ENCODE data around the gene FOXD1.
"Not testable (repeated sequence)": the region's sequence is repeated elsewhere in the genome, so short reads cannot be mapped to it uniquely, and the experiment has no call there.

Gene FOXD1

DNA sequence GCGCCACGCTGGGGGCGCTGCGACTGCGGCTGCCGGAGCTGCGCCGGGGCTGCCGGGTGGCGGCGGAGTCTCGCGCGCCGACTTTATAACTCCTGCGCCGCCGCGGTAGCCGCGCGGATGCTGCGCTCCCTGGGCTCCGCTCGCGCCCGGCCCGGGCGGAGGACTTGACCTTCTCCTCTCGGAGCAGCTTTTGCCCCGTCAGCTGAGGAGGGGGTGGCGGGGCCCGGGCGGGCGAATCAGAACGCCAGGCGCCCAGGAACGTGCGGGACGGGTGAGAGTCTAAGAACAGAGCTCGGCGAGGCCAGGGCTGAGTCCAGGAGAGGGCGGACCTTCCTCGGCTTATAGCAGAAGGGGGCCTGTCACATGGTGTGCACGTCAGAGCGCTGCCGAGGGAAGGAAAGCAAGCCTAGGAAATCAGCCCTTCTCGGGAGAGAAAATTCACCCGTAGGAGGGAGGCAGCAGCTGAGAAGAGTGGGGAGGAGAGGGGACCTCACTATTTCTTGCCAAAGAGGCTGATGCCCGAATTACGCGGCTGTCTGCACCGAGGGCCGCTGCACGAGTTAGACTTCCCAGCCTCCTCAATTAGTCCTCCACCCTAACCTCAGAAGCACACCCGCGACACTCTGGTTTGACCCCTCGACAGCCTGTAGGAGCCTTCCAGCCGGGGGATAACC is at the start of gene FOXD1:
FOXD1 (minus strand) TSS at position 315 of the 674 bp plus-strand sequence. CDS start 415 bp downstream, outside the sequence.
- DNase-seq = peak; percentile 28 to 40

DNA sequence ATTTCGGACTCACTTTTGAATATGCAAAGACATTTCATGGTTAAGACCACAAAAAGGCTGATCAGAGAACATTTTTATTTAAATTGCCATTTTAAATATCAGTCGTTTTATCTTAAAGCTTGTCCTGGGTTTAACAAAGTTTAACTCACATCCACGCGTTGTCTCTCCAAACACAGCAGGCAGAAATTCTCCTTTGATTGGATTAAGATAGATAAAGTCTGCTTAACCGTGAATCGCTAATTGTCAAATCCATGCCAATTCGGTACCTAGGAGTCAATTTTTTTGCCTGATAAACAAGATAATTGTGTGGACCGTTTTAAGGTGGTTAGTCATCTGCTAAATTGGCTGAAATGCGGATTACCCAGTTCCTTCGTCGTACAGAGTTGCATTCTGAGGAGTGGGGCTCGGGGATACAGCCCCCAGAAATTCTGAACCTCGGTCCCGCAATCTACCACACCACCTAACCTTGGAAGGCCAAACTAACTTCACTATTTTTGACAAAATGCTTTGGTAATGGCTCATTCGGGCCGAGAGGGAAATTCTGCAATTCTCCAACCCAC is 49.0 kb upstream of the FOXD1 start:
- DNase-seq = no peak

DNA sequence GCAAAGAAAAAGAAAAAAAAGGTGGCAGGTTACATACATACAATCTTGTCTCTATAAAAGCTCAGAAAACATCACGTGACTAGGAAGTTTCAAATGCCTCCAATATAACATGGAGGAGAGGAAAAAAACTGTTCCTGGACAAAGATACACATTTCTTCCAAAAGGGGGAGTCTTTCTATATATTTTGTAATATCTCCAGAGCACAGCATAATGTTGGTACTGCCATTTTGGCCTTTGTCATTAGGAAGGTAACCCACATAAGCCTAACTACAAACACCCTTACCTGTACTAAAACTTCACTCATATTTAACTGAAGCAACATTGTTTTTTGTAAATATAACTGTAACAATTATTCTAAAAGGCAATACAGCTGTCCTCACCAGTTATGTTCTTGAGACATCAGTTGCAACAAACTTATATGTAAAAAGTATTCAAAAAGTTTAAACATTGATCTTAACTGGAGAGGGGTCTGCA is 48.4 kb upstream of the FOXD1 start:
- peak; percentile 23 to 26 for DNase-seq

DNA sequence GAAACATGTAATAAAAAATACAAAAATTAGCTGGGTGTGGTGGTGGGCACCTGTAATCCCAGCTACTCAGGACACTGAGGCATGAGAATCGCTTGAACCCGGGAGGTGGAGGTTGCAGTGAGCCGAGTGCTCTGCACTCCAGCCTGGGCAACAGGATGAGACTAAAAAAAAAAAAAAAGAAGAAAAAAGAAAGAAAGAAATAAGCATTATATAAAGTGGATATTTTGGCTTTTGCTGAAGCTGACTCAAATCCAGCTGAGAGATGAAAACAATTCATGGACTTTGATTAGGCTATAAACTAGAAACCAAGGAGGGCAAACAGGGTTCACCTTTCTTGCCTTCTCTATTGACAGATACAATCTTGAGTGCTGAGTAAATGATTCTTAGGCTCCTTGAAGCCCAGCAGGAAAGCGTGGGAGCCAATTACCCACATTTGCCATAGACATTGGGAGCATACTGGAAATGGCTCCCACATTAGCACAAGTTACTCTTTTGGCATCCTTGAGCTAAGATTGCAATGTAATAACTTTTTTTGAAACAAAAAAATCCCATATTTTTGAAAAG is 47.3 kb upstream of the FOXD1 start:
- no peak for DNase-seq

DNA sequence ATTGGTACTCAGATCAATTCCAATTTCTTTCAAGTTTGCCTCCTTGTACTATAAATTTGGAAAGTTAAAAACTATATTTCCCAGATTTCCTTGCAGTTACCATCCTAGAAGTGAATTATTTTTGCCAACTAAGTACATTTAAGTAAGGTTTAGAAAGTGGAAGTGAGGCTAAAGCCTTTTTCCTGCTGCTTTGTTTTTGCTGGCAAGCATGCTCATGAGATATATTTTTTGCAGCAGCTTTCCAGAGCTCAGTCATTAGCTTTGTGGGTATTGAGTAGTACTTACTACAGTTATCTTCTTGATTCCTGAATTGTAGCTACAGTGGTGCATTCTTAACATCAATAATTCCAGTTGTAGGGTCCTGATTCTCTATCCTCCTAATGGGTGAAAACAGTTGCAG is 46.1 kb upstream of the FOXD1 start:
- DNase-seq = no peak

DNA sequence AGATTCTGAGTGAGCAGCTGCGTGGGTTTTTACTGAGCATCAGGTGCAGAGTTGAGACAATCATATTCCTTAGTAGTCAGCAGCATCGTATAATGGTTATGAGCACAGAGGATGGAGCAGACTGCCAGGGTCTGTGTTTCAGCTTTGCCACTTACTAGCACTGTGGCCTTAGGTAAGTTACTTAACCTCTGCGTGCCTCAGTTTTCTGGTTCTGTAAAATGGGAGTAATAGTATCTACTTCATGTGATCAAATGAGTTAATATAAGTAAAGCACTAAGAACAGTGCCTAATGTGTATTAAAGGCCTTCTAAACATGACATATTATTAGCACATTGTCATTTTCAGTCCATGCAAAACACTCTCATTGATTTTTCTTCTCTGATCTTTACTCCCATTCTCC is 44.8 kb upstream of the FOXD1 start:
- DNase-seq = no peak

DNA sequence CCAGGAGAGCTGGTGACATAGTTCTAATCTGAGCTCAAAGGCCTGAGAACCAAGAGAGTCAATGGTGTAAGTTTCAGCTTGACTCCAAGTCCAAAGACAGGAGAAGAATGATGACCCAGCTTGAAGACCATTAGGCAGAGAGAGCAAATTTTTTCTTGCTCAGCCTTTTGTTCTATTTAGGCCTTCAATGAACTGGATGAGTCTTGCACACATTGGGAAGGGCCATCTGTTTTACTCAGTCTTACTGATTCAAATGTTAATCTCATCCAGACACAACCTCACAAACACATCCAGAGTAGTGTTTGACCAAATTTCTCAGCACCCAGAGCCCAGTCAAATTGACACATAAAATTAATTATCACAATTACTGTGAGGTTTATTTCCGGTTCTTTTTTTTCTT is 42.6 kb upstream of the FOXD1 start:
- no peak for DNase-seq

DNA sequence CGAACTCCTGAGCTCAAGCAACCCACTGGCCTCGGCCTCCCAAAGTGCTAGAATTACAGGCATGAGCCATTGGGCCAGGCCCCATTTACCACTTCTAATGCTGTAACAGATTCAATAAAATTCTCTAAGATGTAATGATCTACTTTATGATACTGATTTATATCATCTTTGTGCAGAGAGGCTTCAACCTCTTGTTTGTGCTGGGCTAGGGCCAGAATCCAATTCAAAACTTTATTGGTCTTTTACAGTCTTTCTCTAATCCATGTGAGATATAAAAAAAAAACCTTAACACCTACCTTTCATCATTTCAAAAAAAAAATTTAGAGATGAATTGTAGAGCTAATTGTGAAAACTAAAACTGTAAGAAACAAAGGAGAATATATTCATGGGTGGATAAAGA is 41.5 kb upstream of the FOXD1 start:
- DNase-seq = no peak

DNA sequence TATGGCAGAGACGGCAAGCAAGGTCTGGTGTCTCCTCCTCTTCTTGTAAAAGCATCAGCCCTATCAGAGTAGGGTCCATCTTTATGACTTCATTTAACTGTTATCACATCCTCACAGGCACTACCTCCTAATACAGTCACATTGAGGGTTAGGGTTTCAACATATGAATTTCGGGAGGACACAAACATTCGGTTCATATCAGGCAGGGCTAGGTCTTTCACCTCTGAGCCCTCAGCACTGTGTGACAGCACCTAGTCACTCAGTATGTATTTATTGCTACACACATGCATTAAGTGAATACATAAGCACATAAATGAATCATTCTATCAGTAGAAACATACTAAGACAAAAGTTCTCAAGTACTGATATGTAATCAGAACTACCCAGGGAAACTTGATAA is 40.2 kb upstream of the FOXD1 start:
- DNase-seq = no peak

DNA sequence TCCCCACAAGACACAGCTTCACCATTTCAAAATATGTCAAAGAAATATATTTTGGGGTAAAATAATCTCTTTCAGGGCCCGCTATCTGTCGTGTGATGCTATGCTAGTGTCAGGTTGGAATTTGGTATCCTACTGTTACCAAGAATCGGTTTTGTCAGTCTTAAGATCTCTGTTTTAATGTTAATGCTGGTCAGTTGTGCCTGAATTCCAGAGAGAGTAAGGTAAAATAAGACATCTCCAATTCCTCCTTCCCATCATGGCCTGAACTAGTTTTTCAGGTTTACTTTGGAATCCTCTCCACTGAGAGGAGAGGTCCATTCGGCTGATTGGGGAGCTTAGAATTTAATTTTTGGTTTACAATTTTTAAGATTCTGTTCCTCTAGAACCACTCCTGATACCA is 39.2 kb upstream of the FOXD1 start:
- DNase-seq = no peak

DNA sequence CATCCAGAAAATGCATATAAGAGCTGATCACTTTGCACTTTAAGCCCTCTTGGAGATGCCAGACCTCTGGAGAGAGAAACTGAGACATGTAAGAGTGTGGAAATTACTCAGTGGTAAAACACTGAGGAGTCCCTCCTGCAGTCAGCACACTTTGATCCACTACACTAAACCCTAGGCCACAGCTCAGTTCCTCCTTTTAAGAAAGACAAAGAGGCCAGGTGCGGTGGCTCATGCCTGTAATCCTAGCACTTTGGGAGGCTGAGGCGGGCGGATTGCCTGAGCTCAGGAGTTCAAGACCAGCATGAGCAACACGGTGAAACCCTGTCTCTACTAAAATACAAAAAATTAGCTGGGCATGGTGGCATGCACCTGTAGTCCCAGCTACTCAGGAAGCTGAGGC is 38.7 kb upstream of the FOXD1 start:
- not testable (repeated sequence) for DNase-seq

DNA sequence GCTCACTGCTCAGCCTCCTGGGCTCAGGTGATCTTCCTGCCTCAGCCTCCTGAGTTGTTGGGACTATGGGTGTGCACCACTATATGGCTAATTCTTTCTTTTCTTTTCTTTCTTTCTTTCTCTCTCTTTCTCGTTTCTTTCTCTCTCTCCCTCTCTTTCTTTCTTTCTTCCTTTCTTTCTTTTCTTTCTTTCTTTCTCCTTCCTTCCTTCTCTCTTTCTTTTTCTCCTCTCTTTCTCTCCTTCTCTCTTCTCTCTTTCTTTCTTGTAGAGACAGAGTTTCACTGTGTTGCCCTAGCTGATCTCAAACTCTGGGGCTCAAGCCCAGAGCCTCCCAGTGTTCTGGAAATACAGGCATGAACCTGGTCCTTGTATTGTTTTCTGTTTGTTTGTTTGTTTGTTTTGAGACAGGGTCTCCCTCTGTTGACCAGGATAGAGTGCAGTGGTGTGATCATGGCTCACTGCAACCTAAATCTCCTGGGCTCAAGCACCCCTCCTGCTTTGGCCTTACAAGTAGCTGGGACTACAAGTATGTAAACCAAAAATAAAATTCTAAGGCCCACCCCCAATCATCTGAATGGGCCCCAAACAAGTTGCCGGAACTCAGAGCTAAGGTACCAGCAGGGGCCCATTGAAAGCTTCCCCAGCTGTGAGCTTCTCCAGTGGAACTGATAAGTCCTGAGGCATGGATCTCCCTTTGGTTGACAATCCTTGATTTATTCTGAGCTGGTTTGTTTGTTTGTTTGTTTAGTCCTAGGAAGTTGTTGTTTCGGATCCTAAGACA is 37.7 kb upstream of the FOXD1 start:
- DNase-seq = no peak

DNA sequence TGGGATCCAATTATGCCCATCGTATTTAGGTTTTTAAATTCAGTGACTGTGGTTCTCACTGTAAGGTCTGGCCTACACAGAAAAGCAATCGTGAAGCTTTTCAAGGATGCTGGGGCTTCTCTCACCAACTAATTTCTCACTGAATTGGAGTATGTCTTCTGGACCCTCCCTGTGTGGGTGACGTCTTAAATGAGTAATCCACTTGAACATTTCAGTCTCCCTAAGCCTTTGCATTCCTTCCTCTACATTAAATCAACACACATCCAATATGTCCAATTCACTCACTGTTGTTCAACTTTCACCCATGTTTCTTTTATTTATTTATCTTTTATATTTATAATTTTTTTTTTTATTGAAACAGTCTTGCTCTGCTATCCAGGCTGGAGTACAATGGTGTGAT is 37.1 kb upstream of the FOXD1 start:
- DNase-seq = no peak

DNA sequence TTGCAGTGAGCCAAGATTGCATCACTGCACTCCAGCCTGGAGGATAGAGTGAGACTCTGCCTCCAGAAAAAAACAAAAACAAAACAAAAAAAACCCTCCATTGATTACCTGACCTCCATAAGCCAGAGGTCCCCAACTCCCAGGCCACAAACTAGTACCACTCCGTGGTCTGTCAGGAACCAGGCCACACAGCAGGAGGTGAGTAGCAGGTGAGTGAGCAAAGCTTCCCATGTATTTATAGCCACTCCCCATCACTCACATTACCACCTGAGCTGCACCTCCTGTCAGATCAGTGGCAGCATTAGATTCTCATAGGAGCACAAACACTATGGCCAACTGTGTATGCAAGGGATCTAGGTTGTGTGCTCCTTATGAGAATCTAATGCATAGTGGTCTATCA is 35.9 kb upstream of the FOXD1 start:
- DNase-seq = no peak

DNA sequence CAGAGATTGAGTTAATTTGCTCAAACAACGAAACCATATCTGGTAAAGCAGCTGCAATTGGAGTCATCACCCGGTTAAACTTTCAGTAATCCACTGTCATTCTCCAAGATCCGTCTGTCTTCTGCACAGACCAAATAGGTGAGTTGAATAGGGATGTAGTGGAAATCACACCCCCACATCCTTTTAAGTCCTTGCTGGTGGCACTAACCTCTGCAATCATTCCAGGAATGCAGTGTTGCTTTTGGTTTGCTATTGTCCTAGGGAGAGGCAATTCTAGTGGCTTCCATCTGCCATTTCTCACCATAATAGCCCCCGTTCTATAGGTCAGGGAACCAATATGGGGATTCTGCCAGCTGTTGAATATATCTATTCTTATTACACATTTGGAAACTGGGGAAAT is 35.1 kb upstream of the FOXD1 start:
- no peak for DNase-seq

DNA sequence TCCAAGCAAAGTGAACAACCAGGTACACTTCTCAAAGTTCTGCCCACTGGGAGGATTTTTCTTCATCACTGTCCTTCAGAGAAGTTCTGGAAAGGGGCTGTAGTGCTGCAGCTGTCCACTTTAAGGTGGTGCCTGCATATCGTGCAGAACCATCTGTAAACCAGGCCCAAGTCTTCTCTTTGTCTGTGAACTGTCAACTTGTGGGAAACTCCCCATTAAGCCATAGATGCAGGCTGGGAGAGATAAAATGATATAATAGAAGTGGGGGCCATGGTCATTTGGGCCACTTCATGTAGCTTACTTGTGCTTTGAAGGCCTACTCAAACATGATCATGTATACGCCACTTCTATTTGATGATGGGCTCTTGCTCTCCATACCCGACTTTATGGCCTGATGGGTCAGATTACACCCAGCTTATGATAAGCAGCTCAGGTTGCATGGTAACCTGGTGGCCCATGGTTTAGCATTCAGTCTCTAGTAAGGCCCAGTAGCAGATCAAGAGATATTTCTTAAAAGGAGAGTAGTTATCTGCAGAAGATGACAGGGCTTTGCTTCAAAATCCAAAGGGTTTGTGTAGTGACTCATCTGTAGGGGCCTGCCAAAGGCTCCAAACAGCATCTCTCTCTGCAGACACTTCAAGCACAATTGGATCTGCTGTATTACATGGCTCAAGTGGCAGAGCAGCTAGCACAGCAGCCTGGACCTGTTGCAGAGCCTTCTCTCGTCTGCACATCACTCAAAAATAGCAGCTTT is 34.0 kb upstream of the FOXD1 start:
- no peak for DNase-seq

DNA sequence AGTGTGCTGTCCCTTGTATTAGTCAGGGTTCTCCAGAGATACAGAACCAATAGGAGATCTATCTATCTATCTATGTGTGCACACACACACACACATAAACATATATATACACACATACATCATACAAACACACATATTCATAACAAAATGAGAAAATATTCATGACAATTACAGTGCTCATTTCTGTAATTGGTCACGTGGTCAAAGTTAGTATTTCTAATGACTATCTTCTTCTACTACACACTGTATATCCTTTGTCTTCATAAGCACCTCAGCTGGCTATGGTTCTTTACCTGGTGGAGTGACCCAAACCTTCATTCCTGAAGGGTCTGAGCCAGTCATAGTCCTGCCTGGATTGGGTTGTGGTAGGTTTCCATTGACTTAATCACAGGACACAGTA is 31.9 kb upstream of the FOXD1 start:
- no peak for DNase-seq

DNA sequence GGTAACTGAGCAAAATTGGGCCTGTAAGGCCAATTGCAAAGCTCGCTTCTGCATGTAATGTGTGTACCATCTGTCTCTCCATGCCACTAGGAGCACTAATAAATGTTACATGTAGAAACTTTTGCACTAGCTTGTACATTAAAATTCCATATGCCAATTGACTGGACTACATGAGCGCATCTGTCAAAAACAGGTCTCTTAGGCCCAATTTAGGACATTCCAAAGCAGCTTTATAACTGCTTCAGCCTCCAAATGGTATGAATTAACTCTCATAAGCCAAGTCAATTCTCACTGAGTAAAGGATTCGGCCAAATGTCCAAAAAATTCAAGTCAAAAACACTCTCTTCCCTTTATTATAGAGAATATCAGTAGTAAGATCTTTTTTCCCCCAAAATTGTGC is 23.5 kb upstream of the FOXD1 start:
- DNase-seq = no peak

DNA sequence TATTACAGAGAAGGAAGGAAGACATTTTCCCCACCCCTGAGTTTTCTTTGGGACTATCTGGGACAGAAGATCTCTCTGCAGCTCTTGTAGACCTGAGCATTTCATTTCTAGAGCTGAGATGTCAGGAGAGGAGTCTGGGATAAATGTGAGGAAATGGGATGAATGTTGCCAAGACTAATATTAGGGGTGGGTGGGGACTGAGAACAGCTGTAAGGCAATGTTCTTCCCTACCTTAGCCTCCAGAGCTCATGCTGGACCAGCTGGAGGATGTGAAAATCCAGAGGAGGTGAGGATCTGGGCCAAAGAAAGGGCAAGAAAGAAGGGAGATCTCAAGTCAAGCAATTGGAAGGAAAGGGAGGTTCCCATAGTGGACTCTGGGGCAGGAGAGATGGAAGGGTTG is 23.1 kb upstream of the FOXD1 start:
- DNase-seq = no peak

DNA sequence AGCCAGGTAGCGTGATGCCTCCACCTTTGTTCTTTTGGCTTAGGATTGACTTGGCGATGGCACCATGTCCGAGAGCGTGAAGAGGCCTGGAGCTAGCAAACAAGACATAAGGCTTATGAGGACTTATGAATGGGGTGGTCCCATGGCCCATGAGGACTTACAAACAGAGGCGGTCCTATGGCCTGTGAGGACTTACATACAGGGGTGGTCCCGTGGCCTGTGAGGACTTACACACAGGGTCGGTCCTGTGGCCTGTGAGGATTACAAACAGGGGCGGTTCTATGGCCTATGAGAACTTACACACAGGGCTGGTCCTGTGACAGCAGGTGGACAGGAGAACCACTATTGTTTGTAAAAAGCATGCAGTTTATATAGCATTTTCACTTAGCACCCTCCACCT is 21.3 kb upstream of the FOXD1 start:
- no peak for DNase-seq

DNA sequence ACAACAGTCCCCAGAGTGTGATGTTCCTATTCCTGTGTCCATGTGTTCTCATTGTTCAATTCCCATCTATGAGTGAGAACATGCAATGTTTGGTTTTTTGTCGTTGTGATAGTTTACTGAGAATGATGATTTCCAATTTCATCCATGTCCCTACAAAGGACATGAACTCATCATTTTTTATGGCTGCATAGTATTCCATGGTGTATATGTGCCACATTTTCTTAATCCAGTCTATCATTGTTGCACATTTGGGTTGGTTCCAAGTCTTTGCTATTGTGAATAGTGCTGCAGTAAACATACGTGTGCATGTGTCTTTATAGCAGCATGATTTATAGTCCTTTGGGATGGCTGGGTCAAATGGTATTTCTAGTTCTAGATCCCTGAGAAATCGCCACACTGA is 20.1 kb upstream of the FOXD1 start:
- DNase-seq = not testable (repeated sequence)

DNA sequence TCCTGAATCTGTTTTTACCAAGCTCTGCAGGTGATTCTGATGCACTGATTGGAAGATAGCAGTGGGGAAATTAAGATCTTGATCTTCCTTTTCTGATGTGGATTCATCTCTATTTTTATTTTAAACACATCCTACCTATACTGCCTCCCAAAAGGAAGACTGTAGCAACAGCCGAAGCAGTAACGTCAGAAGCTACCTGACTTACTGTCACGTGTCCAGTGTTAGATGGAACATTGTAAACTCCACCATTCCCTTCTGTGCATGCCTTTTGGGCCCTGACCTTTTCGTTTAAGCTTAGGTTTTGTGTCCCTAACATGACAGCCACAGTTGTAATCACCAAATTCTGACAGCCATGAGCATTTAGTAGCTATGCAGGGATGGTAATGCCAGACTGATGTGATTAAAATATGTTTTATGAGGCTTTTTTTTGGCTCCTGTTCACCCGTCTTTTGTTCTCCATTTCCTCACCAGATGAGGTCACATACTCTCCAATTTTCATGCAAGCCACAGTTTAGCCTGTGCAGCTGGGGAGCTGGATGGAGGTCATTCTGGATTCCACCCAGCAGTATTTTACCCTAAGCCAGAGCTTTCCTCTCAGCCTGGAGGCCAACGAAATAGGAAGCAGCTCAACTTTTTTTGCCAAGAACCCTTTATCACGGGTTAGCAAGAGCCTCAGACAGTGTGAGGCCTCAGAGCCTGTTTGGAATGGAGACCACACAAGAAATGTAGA is 15.6 kb upstream of the FOXD1 start:
- DNase-seq = no peak
